ENCODE data around the gene SLC30A9.

Gene SLC30A9

GRCh38 chr4:42133006-42133405 is 142.7 kb downstream of the SLC30A9 start:
- ATAC-seq (ENCODE audit: low read depth) (no peak), DNase-seq (ENCODE audit: low spot score in 2 of 2) (no peak)
- Mint-ChIP-seq H3K36me3 (peaks cover 5% of the 10 kb centered on the region), H3K4me3 (no peak overlapping the region), H3K4me1 (peaks cover 7% of the 10 kb centered on the region), H3K27me3 (no peaks in the 10 kb centered on the region), H3K27ac (no peak overlapping the region), H3K9me3 (no peaks in the 10 kb centered on the region)

- Mint-ChIP-seq H3K27ac (no peak overlapping the region), H3K27me3 (no peaks in the 10 kb centered on the region), H3K4me1 (no peaks in the 10 kb centered on the region), H3K9me3 (no peaks in the 10 kb centered on the region), H3K4me3 (no peak overlapping the region), H3K36me3 (peaks cover 3% of the 10 kb centered on the region)
- ATAC-seq (ENCODE audit: low read depth) = no peak
- DNase-seq (ENCODE audit: low spot score in 2 of 2) = no peak
Observed at GRCh38 chr4:42136371-42136770, 146.0 kb downstream of the SLC30A9 start.

Measured in memory B cell (primary cell).